Tibial nerve (tissue), 4 donors: ENCODE data around the gene CAMTA1.

Source experiments
- CTCF ChIP-seq, 5 experiments: fragments of 200-600 bp in 3 of 5; fragments of 450-650 bp in 2 of 5; sonication (generic) in 3 of 5; IDR thresholded peaks; one replicate each; pipeline ENCODE4 v1.5.1; 2016 to 2019; ENCODE audit warnings: antibody characterized with exemption in 5 of 5, mild to moderate bottlenecking in 3 of 5, moderate library complexity in 2 of 5
- EP300 ChIP-seq, 2 donors: sonication (generic); formaldehyde crosslinking; IDR thresholded peaks; one replicate each; pipeline ENCODE4 v1.6.1; 2017; ENCODE audit warnings: antibody characterized with exemption in 2 of 2, mild to moderate bottlenecking in 1 of 2
- POLR2A ChIP-seq, 2 donors: fragments of 450-650 bp; IDR thresholded peaks; one replicate each; pipeline ENCODE4 v1.6.1; 2017; ENCODE audit warnings: antibody characterized with exemption in 2 of 2, mild to moderate bottlenecking in 2 of 2, moderate library complexity in 2 of 2

- TF ChIP-seq CTCF (IDR thresholded peaks at IDR 0.05) (no peak), POLR2A (IDR thresholded peaks at IDR 0.05) (no peak), EP300 (IDR thresholded peaks at IDR 0.05) (no peak)
Observed at GRCh38 chr1:7608628-7609305, 823.5 kb downstream of the CAMTA1 start.
